Suppressor macrophage treated with lipopolysaccharide for 1 hour (primary cell): Measurements from ENCODE around the gene ST7.
"Not testable (repeated sequence)": the region's sequence is repeated elsewhere in the genome, so short reads cannot be mapped to it uniquely, and the experiment has no call there.

Experiments used
- DNase-seq, 3 donors: peaks; one replicate each; pipeline ENCODE4 v3.0.0-alpha.2; 2020 to 2022

ST7 gene

DNA sequence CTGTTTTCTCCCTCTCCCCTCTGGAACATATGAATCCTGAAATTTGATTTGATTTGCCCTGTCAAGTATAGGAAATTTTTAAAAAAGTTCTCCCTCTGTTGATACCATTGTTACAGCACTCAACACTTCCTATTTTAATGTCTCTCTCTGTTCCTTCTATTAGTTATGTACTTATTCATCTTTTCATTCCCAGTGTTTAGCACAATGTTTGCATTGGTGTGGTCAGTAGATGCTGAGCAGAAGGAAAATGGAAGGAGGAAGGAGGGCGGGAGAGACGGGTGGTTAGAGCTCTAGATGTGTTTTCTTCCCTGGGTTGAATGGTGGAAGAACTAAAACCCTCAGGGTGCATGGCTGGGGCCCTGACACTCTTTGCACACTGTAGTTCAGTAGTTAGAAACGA, 290.1 kb downstream of the ST7 start:
- no peak for DNase-seq

DNA sequence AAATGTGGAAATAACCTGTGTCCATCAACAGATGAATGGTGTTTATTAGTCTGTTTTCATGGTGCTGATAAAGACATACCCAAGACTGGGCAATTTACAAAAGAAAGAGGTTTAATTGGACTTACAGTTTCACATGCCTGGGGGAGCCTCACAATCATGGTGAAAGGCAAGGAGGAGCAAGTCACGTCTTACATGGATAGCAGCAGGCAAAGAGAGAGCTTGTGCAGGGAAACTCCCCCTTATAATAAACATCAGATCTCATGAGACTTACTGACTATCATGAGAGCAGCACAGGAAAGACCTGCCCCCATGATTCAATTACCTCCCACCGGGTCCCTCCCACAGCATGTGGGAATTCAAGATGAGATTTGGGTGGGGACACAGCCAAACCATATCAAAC, 292.4 kb downstream of the ST7 start:
- DNase-seq = not testable (repeated sequence)

DNA sequence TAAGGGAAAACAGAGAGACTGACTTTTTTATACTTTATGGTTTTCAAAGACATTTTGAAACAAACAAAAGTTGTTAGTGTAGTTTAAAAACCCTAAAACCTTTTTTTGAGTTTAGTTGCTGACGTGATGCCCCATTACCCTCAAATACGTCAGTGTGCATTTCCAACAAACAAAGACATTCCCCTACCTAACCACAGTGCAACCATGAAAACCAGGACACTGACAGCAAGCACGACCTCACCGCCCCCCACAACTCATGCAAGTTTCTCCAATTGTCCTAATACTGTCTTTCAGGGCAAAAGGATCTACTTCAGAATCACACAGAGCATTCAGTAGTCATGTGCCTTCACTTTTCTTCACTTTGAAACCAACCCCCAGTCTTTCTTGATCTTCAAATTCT, 294.5 kb downstream of the ST7 start:
- no peak for DNase-seq

DNA sequence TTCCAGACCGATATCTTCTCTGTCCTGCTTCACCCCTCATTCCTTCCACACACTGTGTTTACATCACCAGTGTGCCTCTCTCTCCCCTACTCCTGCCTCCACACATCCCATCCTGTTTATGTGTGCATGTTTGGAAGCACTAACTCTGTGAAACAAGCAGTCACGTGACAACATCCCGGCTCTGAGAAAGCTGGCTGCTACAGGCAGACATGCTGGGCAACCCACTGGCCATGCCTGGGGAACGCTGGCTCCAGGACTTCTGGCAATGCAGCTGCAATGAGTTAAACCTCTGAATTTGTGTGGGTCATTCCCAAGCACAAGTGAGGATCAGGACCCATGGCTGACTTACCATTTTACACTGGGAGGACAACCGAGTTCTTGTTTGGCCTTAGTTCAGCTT, 295.5 kb downstream of the ST7 start:
- DNase-seq = no peak

DNA sequence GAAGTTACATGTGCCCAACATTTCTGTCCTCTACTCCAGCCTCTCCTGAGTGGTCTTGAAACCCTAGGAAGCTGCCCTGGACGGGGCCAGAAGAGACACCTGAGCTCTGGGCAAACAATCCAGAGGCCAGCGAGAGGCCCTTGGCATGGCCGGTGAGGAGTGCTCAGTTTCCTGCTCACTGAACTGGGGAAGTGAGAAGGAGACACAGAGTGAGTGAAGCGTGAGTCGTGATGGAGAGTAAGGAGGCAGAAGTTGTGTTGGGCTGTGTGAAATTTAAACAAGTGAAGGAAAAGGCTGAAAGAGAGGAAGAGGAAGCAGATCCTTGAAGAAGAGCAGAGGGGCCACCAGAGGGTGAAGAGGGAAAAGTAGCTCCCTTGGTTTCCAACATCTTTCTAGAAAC, 296.4 kb downstream of the ST7 start:
- no peak for DNase-seq

DNA sequence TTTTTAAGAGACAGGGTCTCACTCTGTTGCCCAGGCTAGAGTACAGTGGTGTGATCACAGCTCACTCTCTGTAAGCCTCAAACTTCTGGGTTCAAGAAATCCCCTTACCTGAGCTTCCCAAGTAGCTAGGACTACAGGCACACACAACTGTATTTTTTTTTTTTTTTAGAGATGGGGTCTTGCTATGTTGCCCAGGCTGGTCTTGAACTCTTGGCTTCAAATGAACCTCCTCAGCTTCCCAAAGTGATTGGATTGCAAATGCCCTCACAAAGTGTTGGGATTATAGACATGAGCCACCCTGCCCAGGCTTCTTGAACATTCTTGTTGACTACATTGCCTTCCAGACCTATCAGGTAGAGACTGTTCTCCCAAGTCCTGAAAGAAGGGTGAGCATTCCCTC, 296.9 kb downstream of the ST7 start:
- DNase-seq = no peak

DNA sequence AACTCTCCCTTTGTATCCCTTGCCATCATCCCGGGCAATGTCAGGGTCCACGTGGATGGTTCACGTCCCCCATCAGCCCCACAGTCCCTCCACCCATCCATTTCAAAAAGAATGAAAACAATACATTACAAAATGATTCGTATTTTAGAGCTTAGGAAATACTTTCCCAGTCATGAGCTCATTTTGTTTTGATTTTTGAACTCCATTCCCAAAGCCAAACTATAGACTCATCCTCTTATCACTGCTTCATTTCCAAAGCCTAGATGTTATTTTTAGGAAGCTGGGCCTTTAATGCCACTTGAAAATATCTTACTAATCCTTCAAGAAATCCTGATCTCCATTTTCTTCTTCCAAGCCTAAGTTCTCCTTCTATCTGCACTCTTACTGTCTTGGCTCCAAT, 297.5 kb downstream of the ST7 start:
- no peak for DNase-seq

DNA sequence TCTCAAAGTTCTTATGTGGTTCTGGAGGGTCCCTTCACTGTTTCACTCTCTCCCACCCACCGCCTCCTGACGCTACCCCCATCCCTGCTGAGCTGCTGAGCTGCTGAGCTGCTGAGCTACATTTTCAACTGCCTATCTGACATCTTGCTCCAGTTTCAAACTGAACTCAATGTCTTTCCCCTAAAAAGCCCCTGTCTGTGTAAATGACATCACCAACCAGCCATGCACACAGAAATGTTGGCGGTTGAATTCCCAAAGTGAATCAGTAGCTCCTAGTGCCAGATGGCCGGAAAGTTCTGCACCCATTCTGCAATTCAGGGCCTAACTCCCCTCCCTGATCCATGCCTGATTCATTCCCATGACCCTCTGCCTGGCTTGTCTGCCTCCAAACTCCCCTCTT, 298.4 kb downstream of the ST7 start:
- no peak for DNase-seq

DNA sequence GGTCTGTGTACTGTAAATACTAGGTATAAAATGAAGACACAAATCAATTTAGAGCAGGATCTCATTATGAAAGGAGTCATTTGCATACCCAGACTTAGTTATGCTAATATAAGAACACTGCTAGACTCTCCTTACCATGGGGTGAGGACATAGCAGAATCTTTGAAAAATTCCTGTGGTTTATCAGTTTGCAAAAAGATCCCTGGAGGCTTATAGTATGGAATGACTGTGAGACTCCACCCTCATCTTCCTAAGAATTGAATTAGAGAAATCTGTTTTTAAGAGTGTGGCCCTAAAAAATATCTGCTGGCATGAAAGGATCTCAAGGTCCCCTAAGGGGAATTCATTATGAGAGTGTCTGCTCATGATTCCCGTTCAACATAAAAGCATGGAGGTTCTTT, 306.3 kb downstream of the ST7 start:
- DNase-seq = no peak

DNA sequence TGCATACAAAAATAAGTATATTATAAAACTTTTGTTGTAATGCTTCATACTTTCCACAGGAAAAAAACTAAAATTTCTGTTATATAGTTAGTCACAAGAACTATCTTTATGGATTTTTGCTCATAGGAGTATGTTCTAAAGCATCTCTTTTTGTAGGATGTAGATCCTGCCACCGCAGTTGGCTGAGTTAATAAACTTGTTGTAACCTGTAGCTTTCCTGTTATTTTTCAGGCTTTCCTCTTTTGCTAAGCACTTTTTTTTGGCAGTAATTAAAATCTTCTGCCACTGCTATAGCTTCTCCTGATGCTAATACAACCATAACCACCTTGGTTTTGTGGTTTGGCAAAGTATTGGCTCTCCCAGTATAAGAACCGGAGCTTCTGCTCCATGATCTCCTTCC, 309.2 kb downstream of the ST7 start:
- no peak for DNase-seq

DNA sequence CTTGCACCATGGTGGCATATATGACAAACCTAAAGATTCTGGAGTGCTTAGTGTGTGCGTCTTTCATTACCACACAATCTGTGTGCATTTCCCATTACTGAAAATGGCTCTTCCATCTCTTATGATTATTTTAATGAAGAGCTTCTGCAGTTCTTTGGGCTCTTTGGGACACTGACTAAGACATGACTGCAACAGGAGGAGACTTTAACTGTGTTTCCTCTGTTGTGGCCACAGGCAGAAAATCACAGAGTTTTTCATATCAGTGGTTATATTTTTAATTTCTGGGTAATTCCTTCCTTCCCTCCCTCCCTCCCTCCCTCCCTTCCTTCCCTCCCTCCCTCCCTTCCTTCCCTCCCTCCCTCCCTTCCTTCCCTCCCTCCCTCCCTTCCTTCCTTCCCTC, 311.4 kb downstream of the ST7 start:
- DNase-seq = no peak

DNA sequence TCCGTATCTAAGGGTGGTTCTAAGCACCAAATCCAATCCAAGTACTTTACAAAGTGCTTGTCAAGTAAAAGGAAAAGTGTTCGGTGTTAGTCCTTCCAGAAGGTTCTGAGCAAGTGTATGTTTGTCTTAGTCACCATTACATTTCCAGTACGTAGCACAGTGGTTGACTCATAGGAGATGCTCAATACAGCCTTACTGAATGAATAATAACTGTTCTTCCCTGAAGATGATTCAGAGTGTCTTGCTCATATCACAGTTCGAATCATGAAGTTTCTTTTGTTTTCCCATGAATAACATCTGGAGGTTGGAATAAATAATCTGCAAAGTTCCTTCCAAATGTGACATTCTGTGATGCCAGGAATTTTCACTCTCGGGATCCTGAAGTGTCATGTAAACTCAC, 316.1 kb downstream of the ST7 start:
- peak in 2 of 3 donors; percentile 7 to 54 for DNase-seq

DNA sequence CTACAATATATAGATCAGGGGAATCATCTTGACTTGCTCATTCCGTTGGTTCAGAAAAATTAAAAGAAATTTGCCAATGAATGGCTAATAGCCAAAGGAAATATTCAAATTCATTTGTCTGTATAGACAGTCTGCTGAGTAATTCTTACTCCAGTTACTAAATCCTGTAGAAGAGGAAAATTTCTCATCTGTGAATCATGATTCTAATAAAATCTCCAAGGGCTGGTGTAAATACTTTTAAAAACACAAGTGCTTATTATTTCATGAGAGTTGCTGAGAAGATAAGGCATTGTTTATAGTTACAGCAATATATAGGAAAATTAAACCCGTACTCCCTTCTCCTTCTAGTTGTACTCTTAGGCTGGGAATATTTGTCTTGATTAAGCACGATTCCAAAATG, 316.6 kb downstream of the ST7 start:
- no peak for DNase-seq

DNA sequence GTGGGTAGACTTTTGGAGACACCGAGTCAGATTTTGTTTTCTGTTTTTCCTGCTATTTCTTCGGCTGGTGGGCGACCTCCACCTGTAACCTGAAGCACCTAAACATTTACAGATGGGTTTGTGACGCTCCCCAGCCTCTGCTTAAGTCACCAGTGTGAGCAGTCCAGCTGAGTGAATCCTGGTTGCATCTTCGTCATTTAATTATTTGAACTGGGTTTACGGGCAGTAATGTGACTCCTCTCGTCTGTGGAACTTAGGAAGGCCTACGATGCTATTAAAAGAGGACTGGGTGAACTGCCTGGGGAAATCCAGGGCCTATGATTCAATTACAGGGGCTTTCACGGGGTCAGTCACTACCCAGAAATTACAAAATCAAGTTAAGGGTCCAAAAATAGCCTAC, 317.1 kb downstream of the ST7 start:
- no peak for DNase-seq

DNA sequence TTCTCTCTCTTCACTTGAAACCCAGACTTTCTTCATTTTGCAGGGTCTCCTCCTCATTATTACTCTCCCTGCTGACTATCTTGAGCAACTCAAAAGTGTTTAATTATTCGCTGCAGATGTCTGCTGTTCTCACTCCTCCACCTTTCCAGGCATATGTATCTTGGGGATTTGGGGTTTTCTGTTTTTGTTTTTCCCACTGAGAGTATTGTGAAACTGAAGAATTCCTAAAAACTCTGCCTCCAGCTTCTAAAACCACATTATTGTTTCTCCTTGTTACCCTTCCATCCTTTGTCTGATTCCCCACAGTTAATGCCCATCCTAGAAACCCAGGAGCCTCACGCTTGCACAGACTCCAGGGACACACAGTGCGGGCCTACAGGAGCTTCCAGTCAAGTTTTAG, 318.3 kb downstream of the ST7 start:
- no peak for DNase-seq

DNA sequence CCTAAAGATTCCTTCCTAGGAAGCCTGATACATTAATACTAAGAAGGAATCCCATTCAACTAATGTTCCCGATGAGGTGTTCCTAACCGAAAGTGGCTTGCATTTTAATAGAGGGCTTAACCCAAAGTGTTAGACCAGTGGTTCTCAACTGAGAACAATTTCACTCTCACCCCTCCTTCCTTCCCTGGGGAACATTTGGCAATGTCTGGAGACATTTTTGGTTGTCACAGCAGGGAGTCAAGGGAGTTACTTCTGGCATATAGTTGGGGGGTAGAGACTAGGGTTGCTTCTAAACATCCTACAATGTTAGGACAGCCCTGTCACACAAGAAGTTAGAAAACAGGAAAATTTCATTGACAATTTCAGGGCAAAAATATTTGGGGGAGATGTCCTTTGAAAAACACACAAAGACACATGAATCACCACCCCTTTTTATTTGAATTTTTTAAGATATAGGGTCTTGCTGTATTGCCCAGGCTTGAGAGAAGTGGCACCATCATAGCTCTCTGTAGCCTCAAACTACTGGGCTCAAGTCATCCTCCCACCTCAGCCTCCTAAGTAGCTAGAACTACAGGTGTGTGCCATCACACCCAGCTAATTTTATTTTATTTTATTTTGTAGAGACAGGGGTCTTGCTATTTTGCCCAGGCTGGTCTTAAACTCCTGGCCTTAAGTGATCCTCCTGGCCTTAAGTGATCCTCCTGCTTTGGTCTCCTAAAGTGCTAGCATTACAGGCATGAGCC, 318.9 kb downstream of the ST7 start:
- DNase-seq = no peak

DNA sequence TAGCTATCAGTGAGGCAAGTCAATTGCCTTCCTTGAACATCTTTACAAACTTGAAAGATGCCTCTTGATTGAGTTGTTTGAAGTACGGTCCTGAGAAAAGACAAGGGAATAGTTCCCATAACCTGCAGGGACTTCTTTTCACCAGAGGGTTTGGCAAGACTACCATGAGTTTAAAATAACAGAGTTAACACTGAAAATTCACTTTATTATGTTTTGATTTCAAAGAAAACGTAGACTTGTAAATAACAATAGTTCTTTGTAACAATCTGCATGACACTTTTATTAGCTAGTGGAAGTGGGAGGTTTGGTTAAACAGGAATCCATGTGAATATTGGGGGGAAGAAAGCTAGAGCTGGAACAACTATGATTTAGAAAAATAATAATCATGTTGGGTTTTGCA, 320.0 kb downstream of the ST7 start:
- DNase-seq = no peak

DNA sequence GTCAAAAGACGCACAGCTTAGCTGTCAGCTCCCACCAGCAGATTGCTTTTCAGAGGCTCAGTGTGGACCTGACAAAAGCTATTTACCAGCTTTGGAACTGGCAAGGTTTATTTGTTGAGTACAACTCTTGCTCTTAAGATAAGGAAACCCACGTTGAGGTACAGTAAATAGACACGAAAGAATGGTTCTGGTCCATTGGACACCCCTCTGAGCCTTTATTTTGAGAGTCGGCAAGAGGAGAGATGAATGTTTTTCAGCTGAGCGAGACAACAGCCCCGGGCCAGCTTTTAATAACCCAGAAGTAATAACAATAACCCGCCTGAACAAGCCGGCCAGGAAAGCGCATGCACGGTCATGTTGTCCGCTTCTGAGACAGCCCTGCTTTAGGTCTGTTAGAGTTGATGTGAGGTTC, 320.5 kb downstream of the ST7 start:
- no peak for DNase-seq

DNA sequence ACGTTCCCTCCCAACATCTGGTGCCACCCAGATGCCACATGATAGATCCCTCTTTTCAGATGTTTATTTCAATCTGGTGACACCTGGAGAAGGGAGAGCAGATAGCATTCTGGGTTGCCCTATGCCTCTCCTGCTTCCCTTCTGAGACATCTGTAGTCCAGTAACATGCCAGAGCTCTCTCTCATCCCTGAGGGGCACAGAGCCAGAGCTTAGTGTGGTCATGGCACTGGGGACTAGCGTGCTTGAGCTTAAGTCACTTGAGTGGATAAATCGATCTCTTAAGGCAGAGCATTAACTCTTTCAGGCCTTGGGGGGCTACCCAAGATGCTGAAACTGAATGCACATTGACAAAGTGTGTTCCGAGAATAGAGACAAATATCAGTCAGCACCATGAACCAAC, 321.6 kb downstream of the ST7 start:
- no peak for DNase-seq

DNA sequence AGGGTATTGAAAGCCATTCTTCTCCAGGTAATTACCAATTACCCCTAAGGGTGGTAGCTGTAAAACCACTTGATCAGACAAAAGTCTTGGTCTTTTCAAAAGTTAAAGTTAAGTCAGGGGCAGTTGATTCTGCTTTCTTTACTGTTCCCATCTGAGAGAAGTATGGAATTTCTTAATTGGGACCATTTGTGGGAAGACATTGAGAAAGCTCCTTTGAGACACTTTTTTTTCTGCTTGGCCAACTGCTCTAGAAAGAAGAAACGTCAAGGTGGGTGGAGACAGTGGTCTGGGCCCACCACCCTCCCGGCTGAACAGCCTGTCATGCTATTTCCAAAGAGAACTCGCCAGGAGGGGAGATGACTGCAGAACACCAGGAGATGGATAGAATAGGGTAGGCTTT, 324.3 kb downstream of the ST7 start:
- DNase-seq = no peak

DNA sequence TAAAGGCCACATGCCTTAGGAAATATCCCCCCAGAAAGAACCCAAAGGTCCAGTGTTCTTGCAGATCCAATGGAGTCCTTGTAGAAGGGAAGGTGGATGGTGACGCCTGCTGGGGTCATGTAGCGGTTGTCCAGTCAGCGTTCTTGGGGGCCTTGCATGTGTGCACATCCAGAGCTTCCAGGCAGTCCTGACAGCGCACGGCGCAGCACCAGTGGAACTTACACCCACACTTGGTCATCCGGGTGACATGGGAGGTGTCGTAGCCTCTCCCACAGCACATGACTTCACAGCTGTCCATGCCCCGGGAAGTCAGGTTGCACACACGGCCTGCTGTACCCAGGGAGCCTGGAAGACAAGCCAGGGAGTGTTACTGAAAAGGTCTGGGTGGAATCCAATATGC, 324.7 kb downstream of the ST7 start:
- no peak for DNase-seq

DNA sequence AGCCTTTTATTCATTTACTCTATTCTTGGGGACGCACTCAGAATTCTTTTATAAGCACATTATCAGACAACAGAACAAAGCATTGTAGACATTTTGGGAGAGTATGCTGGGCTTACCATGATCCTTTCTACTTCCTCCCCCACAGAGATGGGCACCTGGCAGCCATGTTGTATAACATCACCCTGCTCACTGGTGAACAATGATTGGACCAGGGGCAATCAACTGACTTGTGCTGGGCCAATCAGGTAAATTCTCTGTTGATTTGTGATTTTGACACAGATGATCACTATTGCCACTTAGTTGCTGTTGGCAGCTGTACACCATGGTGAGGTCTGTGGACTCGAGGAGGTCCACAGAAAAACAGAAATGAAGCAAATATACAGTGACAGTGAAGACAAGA, 325.9 kb downstream of the ST7 start:
- DNase-seq = no peak
